Tibial nerve (tissue), 4 donors: Measurements from ENCODE around the gene NTN5. TPM values are rescaled to one million over a fixed set of nuclear protein-coding genes. Genes with fewer than 3 reads are reported as not detected.
"Not testable (repeated sequence)": the region's sequence is repeated elsewhere in the genome, so short reads cannot be mapped to it uniquely, and the experiment has no call there.

Experiments
- DNase-seq, 2 donors: peaks; one replicate each; pipeline ENCODE4 v3.0.0-alpha.2; 2019; ENCODE audit warnings: low spot score in 2 of 2
- H3K27ac ChIP-seq, 4 donors: fragments of 200-600 bp; sonication (generic) in 3 of 4; one replicate each; pipeline ENCODE4 v1.5.1; 2017 to 2019; ENCODE audit warnings: mild to moderate bottlenecking in 1 of 4
- H3K27me3 ChIP-seq, 2 donors: fragments of 200-600 bp; sonication (generic) in 1 of 2; one replicate each; pipeline versions ENCODE4 v1.5.1 to v1.6.0; 2017 to 2019
- H3K36me3 ChIP-seq, 3 donors: fragments of 200-600 bp; sonication (generic); one replicate each; pipeline ENCODE4 v1.5.1; 2018 to 2019
- H3K4me1 ChIP-seq, 4 donors: fragments of 200-600 bp; sonication (generic) in 3 of 4; one replicate each; pipeline ENCODE4 v1.5.1; 2017 to 2019
- H3K4me3 ChIP-seq, 4 donors: fragments of 200-600 bp; sonication (generic) in 3 of 4; one replicate each; pipeline ENCODE4 v1.5.1; 2017 to 2019; ENCODE audit warnings: mild to moderate bottlenecking in 1 of 4, moderate library complexity in 1 of 4
- H3K9me3 ChIP-seq, 4 donors: fragments of 200-600 bp; sonication (generic) in 3 of 4; one replicate each; pipeline ENCODE4 v1.5.1; 2017 to 2019
- CTCF ChIP-seq, 5 experiments: fragments of 200-600 bp in 3 of 5; fragments of 450-650 bp in 2 of 5; sonication (generic) in 3 of 5; IDR thresholded peaks; one replicate each; pipeline ENCODE4 v1.5.1; 2016 to 2019; ENCODE audit warnings: antibody characterized with exemption in 5 of 5, mild to moderate bottlenecking in 3 of 5, moderate library complexity in 2 of 5
- EP300 ChIP-seq, 2 donors: sonication (generic); formaldehyde crosslinking; IDR thresholded peaks; one replicate each; pipeline ENCODE4 v1.6.1; 2017; ENCODE audit warnings: antibody characterized with exemption in 2 of 2, mild to moderate bottlenecking in 1 of 2
- POLR2A ChIP-seq, 2 donors: fragments of 450-650 bp; IDR thresholded peaks; one replicate each; pipeline ENCODE4 v1.6.1; 2017; ENCODE audit warnings: antibody characterized with exemption in 2 of 2, mild to moderate bottlenecking in 2 of 2, moderate library complexity in 2 of 2
- WGBS, 2 donors: methylation state at CpG; one replicate each; pipeline ENCODE4 v1.1.5; 2018; 5-methylcytosine and 5-hydroxymethylcytosine counted together
- total RNA-seq, 4 donors: library from RNA; depleted of rRNA; stranded (reverse); fragments of >200 nt; gene quantifications; one replicate each; pipeline ENCODE4 v1.1.0, GENCODE V29; 2016

NTN5 gene
- total RNA-seq, 4 donors from 2014 or later: 0.78 to 6.9 (median 2.2) TPM

DNA sequence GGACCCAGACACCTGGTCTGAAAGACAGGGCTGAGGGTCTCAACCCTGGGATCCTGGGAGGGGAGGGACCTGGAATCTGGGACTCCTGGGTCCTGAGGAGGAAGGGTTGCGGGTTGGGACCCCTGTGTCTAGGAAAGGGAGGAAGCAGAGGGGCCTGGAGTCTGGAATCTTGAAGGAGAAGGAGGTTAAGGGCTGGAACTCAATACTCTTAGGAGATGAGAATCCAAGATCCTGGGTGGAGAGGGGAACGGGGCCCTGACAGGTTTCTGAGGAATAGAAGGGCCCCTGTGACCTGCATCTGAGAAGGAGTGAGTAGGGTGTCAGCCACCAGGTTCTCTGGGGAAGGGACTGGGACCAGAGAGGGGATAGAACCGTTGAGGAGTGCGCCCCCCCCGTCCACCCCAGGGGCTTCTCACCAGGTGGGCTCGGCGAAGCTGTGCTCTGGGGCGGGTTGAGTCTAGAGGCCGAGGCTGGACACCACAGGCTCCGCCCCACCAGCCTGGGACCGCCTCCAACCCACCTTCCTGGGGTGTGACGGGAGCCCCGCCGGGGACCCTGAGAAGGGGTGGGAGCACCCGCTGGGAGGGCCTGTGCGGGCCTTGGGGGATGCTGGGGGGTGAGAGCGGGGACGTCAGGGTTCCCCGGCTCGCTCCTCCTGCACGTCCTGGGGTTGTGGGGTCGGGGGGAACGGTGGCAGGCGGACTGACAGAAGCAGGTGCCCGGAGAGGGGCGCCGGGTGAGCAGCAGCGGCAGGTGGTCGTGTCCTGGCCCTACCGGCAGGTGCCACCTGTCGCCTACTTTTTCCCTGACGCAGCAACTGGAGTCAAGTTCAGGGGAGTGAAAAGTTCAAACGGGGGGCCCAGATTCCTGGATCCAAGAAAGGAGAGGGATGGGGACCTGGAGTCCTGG lies 46.7 kb upstream of the NTN5 start, which contains the start of gene MAMSTR:
Gene MAMSTR, minus strand, starts transcription at position 463 of the 909 bp plus-strand sequence. CDS start 694 bp downstream, outside the sequence.
- TF ChIP-seq CTCF (IDR thresholded peaks at IDR 0.05): no peak
- no peak for TF ChIP-seq EP300 (IDR thresholded peaks at IDR 0.05)
- TF ChIP-seq POLR2A (IDR thresholded peaks at IDR 0.05): no peak
- Histone ChIP-seq H3K27ac (peak within 1 kb of the TSS; percentile 88 to 96 (median 92)), H3K9me3 (no peaks in the 10 kb centered on the region), H3K4me1 (peaks cover 0 to 75% (median 43%) of the 10 kb centered on the region in 4 donors), H3K36me3 (no peaks in the 10 kb centered on the region), H3K27me3 (no peaks in the 10 kb centered on the region), H3K4me3 (peak within 1 kb of the TSS in 3 of 4 donors; percentile 55 to 63 (median 63))
- DNase-seq: no peak
- 76 to 79% methylated on average over 27 to 33 of the region's 33 CpGs for WGBS, 2 donors

DNA sequence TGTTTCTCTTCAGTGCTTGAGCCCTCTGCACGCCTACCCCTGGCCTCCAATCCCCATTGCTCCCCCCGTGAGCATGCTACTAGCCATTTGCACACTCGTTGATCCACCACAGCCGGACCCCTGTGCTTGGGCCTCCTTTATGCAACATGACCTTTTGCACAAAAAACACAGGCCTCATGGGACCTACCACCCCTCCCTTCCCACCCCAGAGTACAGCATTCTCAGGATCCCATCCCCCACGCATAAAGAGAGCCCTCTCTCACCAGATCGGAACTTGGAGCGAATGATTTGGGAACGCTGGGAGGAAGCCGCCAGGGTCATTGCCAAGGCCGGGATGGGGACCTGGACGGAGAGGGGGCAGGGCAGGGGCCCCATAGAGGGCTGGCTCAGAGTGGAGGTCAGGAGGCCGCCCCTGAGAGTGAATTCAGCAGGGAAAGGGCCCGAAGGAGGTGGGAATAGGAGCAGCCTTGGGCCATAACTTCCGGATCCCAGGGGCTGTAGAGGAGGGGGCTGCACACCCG lies 46.0 kb upstream of the NTN5 start:
- no peak for DNase-seq
- H3K4me3 ChIP-seq: no peak overlapping the region
- no peaks in the 10 kb centered on the region for H3K9me3 ChIP-seq
- peak overlapping the region; percentile 47 to 96 (median 90) for H3K27ac ChIP-seq
- peaks cover 0 to 69% (median 39%) of the 10 kb centered on the region in 4 donors for H3K4me1 ChIP-seq
- H3K27me3 ChIP-seq: no peaks in the 10 kb centered on the region
- WGBS, 2 donors: 27 to 38% methylated on average over 15 of the region's 15 CpGs
- no peaks in the 10 kb centered on the region for H3K36me3 ChIP-seq
- TF ChIP-seq EP300 (IDR thresholded peaks at IDR 0.05) (no peak), CTCF (IDR thresholded peaks at IDR 0.05) (no peak), POLR2A (IDR thresholded peaks at IDR 0.05) (no peak)

GRCh38 chr19:48718106-48718505 lies 45.3 kb upstream of the NTN5 start:
- 82 to 83% methylated on average over 13 of the region's 13 CpGs for WGBS, 2 donors

DNA sequence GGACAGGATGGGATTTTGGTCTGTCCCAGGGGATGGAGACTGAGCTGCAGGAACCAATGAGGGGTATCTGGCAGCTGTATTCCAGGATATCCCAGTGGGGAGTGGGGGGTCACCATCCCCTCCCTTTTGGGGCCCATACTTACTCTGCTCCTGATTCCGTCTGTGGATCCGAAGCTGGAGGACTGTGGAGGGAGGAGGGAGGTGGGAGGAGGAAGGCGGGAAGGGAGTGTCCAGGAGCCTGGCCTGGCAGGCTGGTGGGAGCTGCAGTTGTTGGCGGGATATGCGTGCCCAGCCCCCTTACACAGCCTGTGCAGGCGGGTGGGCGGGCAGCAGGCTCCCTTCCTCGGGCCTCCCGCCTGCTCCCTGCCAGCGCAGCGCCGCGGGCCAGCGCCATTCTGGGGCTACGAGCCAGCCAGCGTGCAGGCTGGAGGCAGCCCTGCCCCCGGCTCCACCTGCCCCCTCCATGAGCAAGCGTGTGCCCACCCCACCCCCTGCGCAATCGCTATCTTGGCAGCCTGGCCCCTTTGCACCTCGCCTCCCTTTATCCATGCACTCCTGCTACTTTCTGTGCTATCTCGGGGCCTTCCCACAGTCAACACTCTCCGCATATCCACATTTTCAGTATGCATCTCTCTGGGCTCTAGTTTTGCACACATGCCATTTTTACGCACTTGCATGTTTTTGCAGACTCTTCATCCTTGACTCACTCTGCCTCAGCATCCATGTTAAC lies 43.9 kb upstream of the NTN5 start:
- H3K27me3 ChIP-seq: no peaks in the 10 kb centered on the region
- DNase-seq: no peak
- peaks cover 0 to 81% (median 46%) of the 10 kb centered on the region in 4 donors for H3K4me1 ChIP-seq
- peak overlapping the region; percentile 64 to 94 (median 86) for H3K27ac ChIP-seq
- no peak for TF ChIP-seq CTCF (IDR thresholded peaks at IDR 0.05)
- peak in 1 of 2 donors; percentile 4 for TF ChIP-seq POLR2A (IDR thresholded peaks at IDR 0.05)
- no peak for TF ChIP-seq EP300 (IDR thresholded peaks at IDR 0.05)
- H3K4me3 ChIP-seq: peak overlapping the region in 3 of 4 donors; percentile 8 to 60 (median 28)
- peaks cover 0 to 3% (median 0%) of the 10 kb centered on the region in 3 donors for H3K36me3 ChIP-seq
- H3K9me3 ChIP-seq: no peaks in the 10 kb centered on the region
- WGBS, 2 donors: 13 to 14% methylated on average over 15 to 24 of the region's 24 CpGs

More at GRCh38 chr19:48718106-48718505, 45.3 kb upstream of the NTN5 start:
- H3K9me3 ChIP-seq, H3K36me3 ChIP-seq, DNase-seq, H3K27me3 ChIP-seq, H3K4me3 ChIP-seq: not testable (repeated sequence)
- Histone ChIP-seq H3K4me1 (peaks cover 0 to 76% (median 44%) of the 10 kb centered on the region in 4 donors), H3K27ac (peak overlapping the region in 2 of 4 donors; percentile 88 to 96)

DNA sequence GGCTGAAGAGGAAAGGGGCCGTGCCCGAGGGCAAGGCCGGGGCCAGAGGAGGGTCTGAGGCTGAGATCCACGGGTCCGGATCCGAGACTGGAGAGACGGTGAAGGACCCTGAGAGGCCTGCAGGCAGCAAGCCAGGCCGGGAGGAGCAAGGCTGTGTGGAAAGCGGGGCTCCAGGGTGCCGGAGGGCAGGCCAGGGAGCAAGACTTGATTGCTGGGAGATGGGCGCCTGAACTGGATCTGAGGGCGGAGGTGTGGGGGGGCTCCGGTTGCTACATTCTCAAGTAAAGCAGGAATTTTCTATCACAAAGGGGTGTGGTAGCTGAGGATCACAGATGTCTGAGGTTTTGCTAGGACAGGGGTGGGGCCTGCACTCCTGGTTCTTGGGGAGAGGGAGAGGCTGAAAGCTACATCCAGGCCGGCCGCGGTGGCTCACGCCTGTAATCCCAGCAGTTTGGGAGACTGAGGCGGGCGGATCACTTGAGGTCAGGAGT lies 42.9 kb upstream of the NTN5 start:
- Histone ChIP-seq H3K27me3 (no peaks in the 10 kb centered on the region), H3K4me3 (peak overlapping the region in 2 of 4 donors; percentile 22 to 60), H3K27ac (peak overlapping the region; percentile 64 to 94 (median 86)), H3K36me3 (peaks cover 0 to 11% (median 0%) of the 10 kb centered on the region in 3 donors), H3K9me3 (peaks cover 0 to 9% (median 0%) of the 10 kb centered on the region in 4 donors), H3K4me1 (peaks cover 0 to 73% (median 46%) of the 10 kb centered on the region in 4 donors)
- 43 to 52% methylated on average over 19 of the region's 19 CpGs for WGBS, 2 donors
- TF ChIP-seq POLR2A (IDR thresholded peaks at IDR 0.05): no peak
- no peak for TF ChIP-seq EP300 (IDR thresholded peaks at IDR 0.05)
- TF ChIP-seq CTCF (IDR thresholded peaks at IDR 0.05): no peak
- DNase-seq: no peak
